Stimulated activated CD8-positive, alpha-beta memory T cell treated with anti-CD3 and anti-CD28 coated beads, Interleukin-2, amount 100 ng/mL, for 48 hours (primary cell): ENCODE measurements around the gene ADAT1.
"Not testable (repeated sequence)": the region's sequence is repeated elsewhere in the genome, so short reads cannot be mapped to it uniquely, and the experiment has no call there.

Source experiments
- DNase-seq, 2 donors: peaks; one replicate each; pipeline ENCODE4 v3.0.0-alpha.2; 2020; ENCODE audit warnings: low read depth in 2 of 2

Gene ADAT1

GRCh38 chr16:75620326-75621169, 2.5 kb downstream of the ADAT1 start:
- peak in 1 of 2 donors; percentile 22 for DNase-seq

- no peak for DNase-seq
These were observed 4.3 kb downstream of the ADAT1 start for GRCh38 chr16:75618780-75619179.

GRCh38 chr16:75617121-75617520, 6.0 kb downstream of the ADAT1 start:
- no peak for DNase-seq

- DNase-seq, result no peak
These were observed 6.5 kb downstream of the ADAT1 start for GRCh38 chr16:75616521-75617010.

- DNase-seq, result no peak
These were observed 7.5 kb downstream of the ADAT1 start for GRCh38 chr16:75615619-75616018.

GRCh38 chr16:75614066-75614897, 8.8 kb downstream of the ADAT1 start:
- DNase-seq, result no peak

- no peak for DNase-seq
These were observed 16.6 kb downstream of the ADAT1 start for GRCh38 chr16:75606507-75606906.

GRCh38 chr16:75603241-75603640, 19.8 kb downstream of the ADAT1 start:
- no peak for DNase-seq

GRCh38 chr16:75599452-75600277, 23.4 kb downstream of the ADAT1 start:
- DNase-seq, result no peak

GRCh38 chr16:75593825-75594820, 29.0 kb downstream of the ADAT1 start:
- DNase-seq, result no peak

- no peak for DNase-seq
These were observed 29.8 kb downstream of the ADAT1 start for GRCh38 chr16:75593308-75593707.

GRCh38 chr16:75591927-75592326, 31.2 kb downstream of the ADAT1 start:
- not testable (repeated sequence) for DNase-seq

GRCh38 chr16:75590920-75591843, 31.9 kb downstream of the ADAT1 start:
- no peak for DNase-seq

- no peak for DNase-seq
These were observed 33.8 kb downstream of the ADAT1 start for GRCh38 chr16:75589306-75589705.

GRCh38 chr16:75588716-75589115, 34.4 kb downstream of the ADAT1 start:
- DNase-seq, result no peak

- no peak for DNase-seq
These were observed 39.0 kb downstream of the ADAT1 start for GRCh38 chr16:75584108-75584507.

GRCh38 chr16:75579281-75579834, 43.7 kb downstream of the ADAT1 start:
- DNase-seq, result no peak

GRCh38 chr16:75578725-75579124, 44.4 kb downstream of the ADAT1 start:
- no peak for DNase-seq

- no peak for DNase-seq
These were observed 44.9 kb downstream of the ADAT1 start for GRCh38 chr16:75578212-75578611.
